ENCODE results near the gene SDK2. TPM values are rescaled to one million over a fixed set of nuclear protein-coding genes. Genes with fewer than 3 reads are reported as not detected.

Gene SDK2
- total and polyA plus RNA-seq, 2 of the 8 experiments (the other 6 are each of a cell fraction or from before 2014, with no cell fraction given): 3.9 to 4.1 TPM

- TF ChIP-seq PHF8 (conservative IDR thresholded peaks at IDR 0.05; ENCODE audit: low read depth, low read length) (no peak), CREB1 (IDR thresholded peaks at IDR 0.05) (no peak), JUN (IDR thresholded peaks at IDR 0.05; ENCODE audit: low read depth, low read length) (no peak), CEBPB (IDR thresholded peaks at IDR 0.05; ENCODE audit: low read depth, low read length) (no peak), HDAC6 (IDR thresholded peaks at IDR 0.05; ENCODE audit: low read depth, low read length) (no peak), POU5F1 (IDR thresholded peaks at IDR 0.05; ENCODE audit: low read depth, low read length) (no peak)
- TF ChIP-seq, protein P1, sequence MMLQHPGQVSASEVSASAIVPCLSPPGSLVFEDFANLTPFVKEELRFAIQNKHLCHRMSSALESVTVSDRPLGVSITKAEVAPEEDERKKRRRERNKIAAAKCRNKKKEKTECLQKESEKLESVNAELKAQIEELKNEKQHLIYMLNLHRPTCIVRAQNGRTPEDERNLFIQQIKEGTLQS (IDR thresholded peaks at IDR 0.05; ENCODE audit: insufficient read depth, low read depth, low read length): no peak
Measured at GRCh38 chr17:73586275-73586832, 57.9 kb downstream of the SDK2 start (continued).
